GM21528 (cell line): Measurements from ENCODE around the gene TAL1.

ENCODE experiments used
- ATAC-seq: cut with Tn5 transposase; IDR thresholded peaks from one replicate; pipeline ENCODE4 v1.9.1; 2021; ENCODE audit warnings: mild to moderate bottlenecking, moderate library complexity; ENCODE audit not compliant: unreplicated experiment, low FRiP score

The TAL1 gene

DNA sequence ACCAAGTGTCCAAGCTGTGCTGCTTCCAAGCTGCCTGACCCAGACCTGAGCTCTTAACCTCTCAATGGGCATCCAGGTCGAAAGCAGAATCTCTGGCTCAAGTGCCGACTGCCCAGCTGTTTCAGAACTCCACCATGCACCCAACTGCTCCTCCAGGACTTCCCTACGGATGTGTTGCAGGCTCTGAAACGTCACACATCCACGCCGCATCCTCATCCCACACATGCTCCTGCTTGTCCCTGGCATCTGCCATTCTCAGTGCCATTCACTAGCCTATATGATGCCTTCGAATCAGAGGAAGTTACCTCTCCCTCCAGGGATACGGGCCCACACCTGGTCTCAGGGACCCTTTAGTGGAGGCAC is 53.4 kb downstream of the TAL1 start:
- no peak for ATAC-seq

GRCh38 chr1:47178020-47178419 is 54.0 kb downstream of the TAL1 start:
- no peak for ATAC-seq

DNA sequence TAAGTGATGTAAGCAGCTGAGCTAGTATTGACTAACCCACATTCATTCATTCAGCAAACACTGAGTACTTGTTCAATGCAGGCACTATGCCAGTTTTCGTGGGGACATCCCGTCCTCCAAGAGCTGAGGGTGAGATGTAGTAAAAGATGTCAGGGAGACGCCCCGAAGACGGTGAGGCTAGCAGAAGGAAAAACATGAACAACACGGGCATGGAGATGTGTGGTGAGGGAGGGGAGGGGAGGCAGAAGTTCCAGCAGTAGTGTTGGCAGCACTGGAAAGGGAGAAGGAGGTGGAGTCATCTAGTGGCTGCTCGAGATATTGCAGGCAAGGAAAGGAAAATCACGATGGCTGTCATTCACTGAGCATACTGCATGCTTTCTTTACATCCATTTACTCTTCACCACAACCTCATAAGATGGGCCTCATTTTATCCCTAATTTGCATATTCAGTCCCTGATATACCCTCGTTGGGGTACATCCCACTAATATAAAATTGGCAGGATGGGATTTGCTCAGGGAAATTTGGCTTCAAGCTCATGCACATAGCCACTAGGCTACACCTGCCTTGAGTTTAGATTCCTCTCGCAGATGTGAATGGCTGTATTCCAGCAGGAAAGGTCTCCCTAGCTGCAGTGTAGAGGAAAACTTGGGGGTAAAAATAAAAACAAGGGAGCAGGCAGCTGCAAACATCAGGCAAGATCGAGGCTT is 56.6 kb downstream of the TAL1 start:
- ATAC-seq, result peak; percentile 50

DNA sequence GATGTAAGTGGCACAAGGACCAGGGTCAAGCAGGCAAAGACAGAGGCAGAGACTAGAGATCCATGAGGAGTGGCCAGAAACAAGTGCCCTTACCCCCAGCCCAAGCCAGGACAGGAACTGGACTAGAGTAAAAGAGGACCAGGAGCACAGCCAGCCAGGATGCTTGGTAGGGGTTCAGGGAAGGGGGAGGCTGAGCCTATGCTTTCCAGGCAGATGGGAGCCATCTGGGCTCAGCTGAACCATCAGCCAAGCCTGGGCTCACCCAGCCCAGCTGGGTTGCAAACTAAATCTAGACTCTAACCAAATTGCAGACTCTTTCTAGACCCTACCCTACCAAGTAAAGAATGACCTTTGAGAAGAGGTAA is 57.4 kb downstream of the TAL1 start:
- ATAC-seq, result no peak

- no peak for ATAC-seq
Measured at GRCh38 chr1:47172782-47173181, 59.2 kb downstream of the TAL1 start.
